A549 (cell line): Measurements from ENCODE around the gene CMKLR1.

Source experiments
- JUN ChIP-seq, 2 experiments: fragments of >200 bp; sonication (Bioruptor Twin); formaldehyde crosslinking; IDR thresholded peaks; 2 replicates in 1 of 2; 3 replicates in 1 of 2; pipeline ENCODE4 v1.6.1; 2016 to 2017
- RFX5 ChIP-seq: fragments of 450-650 bp; IDR thresholded peaks from 2 replicates; pipeline ENCODE4 v1.7.1; 2014; ENCODE audit warnings: antibody characterized with exemption, mild to moderate bottlenecking, moderate library complexity
- TF ChIP-seq, protein P1 (sequence below): fragments of >200 bp; sonication (Bioruptor Twin); formaldehyde crosslinking; IDR thresholded peaks from 3 replicates; pipeline ENCODE4 v1.5.1; 2016

DNA sequence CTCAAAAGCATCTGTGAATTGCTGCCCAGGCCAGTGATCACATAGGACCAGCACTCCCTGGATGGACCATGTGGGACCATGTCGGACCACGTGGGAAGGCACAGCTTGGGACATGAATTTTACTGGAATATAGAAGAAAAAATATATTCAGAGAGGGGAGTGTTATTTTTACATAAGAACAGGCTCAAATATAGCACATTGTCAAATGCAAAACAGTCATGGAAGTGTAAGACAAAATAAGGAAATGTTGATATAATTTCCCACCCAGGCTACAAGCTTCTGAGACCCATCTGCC lies 68.3 kb downstream of the CMKLR1 start:
- no peak for TF ChIP-seq JUN (IDR thresholded peaks at IDR 0.05)
- TF ChIP-seq, protein P1, sequence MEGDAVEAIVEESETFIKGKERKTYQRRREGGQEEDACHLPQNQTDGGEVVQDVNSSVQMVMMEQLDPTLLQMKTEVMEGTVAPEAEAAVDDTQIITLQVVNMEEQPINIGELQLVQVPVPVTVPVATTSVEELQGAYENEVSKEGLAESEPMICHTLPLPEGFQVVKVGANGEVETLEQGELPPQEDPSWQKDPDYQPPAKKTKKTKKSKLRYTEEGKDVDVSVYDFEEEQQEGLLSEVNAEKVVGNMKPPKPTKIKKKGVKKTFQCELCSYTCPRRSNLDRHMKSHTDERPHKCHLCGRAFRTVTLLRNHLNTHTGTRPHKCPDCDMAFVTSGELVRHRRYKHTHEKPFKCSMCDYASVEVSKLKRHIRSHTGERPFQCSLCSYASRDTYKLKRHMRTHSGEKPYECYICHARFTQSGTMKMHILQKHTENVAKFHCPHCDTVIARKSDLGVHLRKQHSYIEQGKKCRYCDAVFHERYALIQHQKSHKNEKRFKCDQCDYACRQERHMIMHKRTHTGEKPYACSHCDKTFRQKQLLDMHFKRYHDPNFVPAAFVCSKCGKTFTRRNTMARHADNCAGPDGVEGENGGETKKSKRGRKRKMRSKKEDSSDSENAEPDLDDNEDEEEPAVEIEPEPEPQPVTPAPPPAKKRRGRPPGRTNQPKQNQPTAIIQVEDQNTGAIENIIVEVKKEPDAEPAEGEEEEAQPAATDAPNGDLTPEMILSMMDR, result no peak
- no peak for TF ChIP-seq RFX5
